OCI-LY3 (cell line): ENCODE data around the gene COL6A3.
"Not testable (repeated sequence)": the region's sequence is repeated elsewhere in the genome, so short reads cannot be mapped to it uniquely, and the experiment has no call there.

Source experiments
- H2AFZ ChIP-seq: fragments of 200-600, 300-600 bp; shearing (Covaris generic); 2 replicates; pipeline ENCODE4 v1.6.0; 2014; ENCODE audit warnings: antibody characterized with exemption, low read depth, low read length
- H3K27ac ChIP-seq: fragments of 200-600, 300-600 bp; sonication (generic); 2 replicates; pipeline ENCODE4 v1.5.1; 2014; ENCODE audit warnings: mild to moderate bottlenecking, low read length, moderate library complexity, mixed read lengths
- H3K27me3 ChIP-seq: fragments of 200-600, 300-600 bp; sonication (generic); 2 replicates; pipeline ENCODE4 v1.6.1; 2014; ENCODE audit warnings: low read depth, low read length, mixed read lengths
- H3K36me3 ChIP-seq: fragments of 200-600, 300-600 bp; sonication (generic); replicated peaks from 2 replicates; pipeline ENCODE3; 2014; ENCODE audit warnings: low read depth, low read length, mixed read lengths
- H3K4me1 ChIP-seq: fragments of 300-600, 200-600 bp; sonication (generic); 2 replicates; pipeline ENCODE4 v1.6.1; 2014; ENCODE audit warnings: low read length, mixed read lengths
- H3K4me2 ChIP-seq: fragments of 200-600, 300-600 bp; sonication (generic); 2 replicates; pipeline ENCODE4 v1.6.1; 2014; ENCODE audit warnings: low read length, mixed read lengths
- H3K4me3 ChIP-seq: fragments of 300-600, 200-600 bp; sonication (generic); 2 replicates; pipeline ENCODE4 v1.5.1; 2014; ENCODE audit warnings: antibody characterized with exemption, mild to moderate bottlenecking, low read length, moderate library complexity
- H3K79me2 ChIP-seq: fragments of 300-600, 200-600 bp; shearing (Covaris generic); 2 replicates; pipeline ENCODE4 v1.6.1; 2014; ENCODE audit warnings: mild to moderate bottlenecking, low read length, mixed read lengths
- H3K9ac ChIP-seq: fragments of 300-600, 200-600 bp; shearing (Covaris generic); 2 replicates; pipeline ENCODE4 v1.6.0; 2014; ENCODE audit warnings: mild to moderate bottlenecking, low read length, moderate library complexity
- H3K9me3 ChIP-seq: fragments of 200-600, 300-600 bp; shearing (Covaris generic); 2 replicates; pipeline ENCODE4 v1.6.1; 2014; ENCODE audit warnings: low read length, mixed read lengths; ENCODE audit not compliant: insufficient read depth
- H4K20me1 ChIP-seq: fragments of 200-600, 300-600 bp; sonication (generic); 2 replicates; pipeline ENCODE4 v1.6.1; 2016; ENCODE audit warnings: low read length, mixed read lengths; ENCODE audit not compliant: insufficient read depth
- CTCF ChIP-seq: fragments of 200-600, 300-600 bp; sonication (generic); IDR thresholded peaks from 2 replicates; pipeline ENCODE4 v1.5.1; 2014; ENCODE audit warnings: antibody characterized with exemption, low read length, low read depth
- EZH2phosphoT487 ChIP-seq: fragments of 200-600 bp; shearing (Covaris generic); IDR thresholded peaks from 2 replicates; pipeline ENCODE4 v1.6.1; 2018; ENCODE audit warnings: antibody characterized with exemption, mixed run types, low read depth

The COL6A3 gene

GRCh38 chr2:237306787-237307170, 107.2 kb downstream of the COL6A3 start:
- Histone ChIP-seq H2AFZ (no peak overlapping the region), H3K27ac (no peak overlapping the region), H3K4me1 (no peaks in the 10 kb centered on the region), H3K27me3 (0 out of 2 replicates have a peak, but pooled peaks cover 5% of the 10 kb centered on the region), H4K20me1 (no peaks in the 10 kb centered on the region), H3K36me3 (no peaks in the 10 kb centered on the region), H3K79me2 (no peaks in the 10 kb centered on the region), H3K9ac (no peak overlapping the region), H3K4me2 (no peak overlapping the region), H3K9me3 (no peaks in the 10 kb centered on the region), H3K4me3 (no peak overlapping the region)
- TF ChIP-seq EZH2phosphoT487, result no peak
- TF ChIP-seq CTCF, result no peak

- H4K20me1 ChIP-seq, result no peaks in the 10 kb centered on the region
- 0 out of 2 replicates have a peak, but pooled peaks cover 5% of the 10 kb centered on the region for H3K27me3 ChIP-seq
- no peak overlapping the region for H3K9ac ChIP-seq
- H3K4me1 ChIP-seq, result no peaks in the 10 kb centered on the region
- no peaks in the 10 kb centered on the region for H3K9me3 ChIP-seq
- TF ChIP-seq CTCF (no peak), EZH2phosphoT487 (no peak)
- no peak overlapping the region for H2AFZ ChIP-seq
- H3K4me3 ChIP-seq, result no peak overlapping the region
- H3K79me2 ChIP-seq, result no peaks in the 10 kb centered on the region
- H3K36me3 ChIP-seq, result no peaks in the 10 kb centered on the region
- H3K27ac ChIP-seq, result no peak overlapping the region
- H3K4me2 ChIP-seq, result no peak overlapping the region
Measured at GRCh38 chr2:237306083-237306786, 107.7 kb downstream of the COL6A3 start.

- Histone ChIP-seq H3K79me2 (no peaks in the 10 kb centered on the region), H4K20me1 (no peaks in the 10 kb centered on the region), H3K9me3 (no peaks in the 10 kb centered on the region), H3K27ac (no peak overlapping the region), H2AFZ (no peak overlapping the region), H3K4me2 (no peak overlapping the region), H3K4me1 (no peaks in the 10 kb centered on the region), H3K4me3 (no peak overlapping the region), H3K36me3 (no peaks in the 10 kb centered on the region), H3K9ac (no peak overlapping the region), H3K27me3 (0 out of 2 replicates have a peak, but pooled peaks cover 5% of the 10 kb centered on the region)
- TF ChIP-seq EZH2phosphoT487 (no peak), CTCF (no peak)
Measured at GRCh38 chr2:237305579-237305978, 108.4 kb downstream of the COL6A3 start.

GRCh38 chr2:237304763-237305514, 109.0 kb downstream of the COL6A3 start:
- Histone ChIP-seq H2AFZ (no peak overlapping the region), H3K9me3 (no peaks in the 10 kb centered on the region), H4K20me1 (no peaks in the 10 kb centered on the region), H3K27ac (no peak overlapping the region), H3K36me3 (no peaks in the 10 kb centered on the region), H3K9ac (no peak overlapping the region), H3K4me1 (no peaks in the 10 kb centered on the region), H3K4me2 (no peak overlapping the region), H3K27me3 (0 out of 2 replicates have a peak, but pooled peaks cover 5% of the 10 kb centered on the region), H3K79me2 (no peaks in the 10 kb centered on the region), H3K4me3 (no peak overlapping the region)
- TF ChIP-seq CTCF (no peak), EZH2phosphoT487 (no peak)

GRCh38 chr2:237303244-237303643, 110.7 kb downstream of the COL6A3 start:
- not testable (repeated sequence) for H3K9ac ChIP-seq, H3K4me1 ChIP-seq, H3K27ac ChIP-seq, H3K27me3 ChIP-seq, H4K20me1 ChIP-seq, H3K36me3 ChIP-seq, H3K4me3 ChIP-seq, H2AFZ ChIP-seq, H3K9me3 ChIP-seq, H3K79me2 ChIP-seq, H3K4me2 ChIP-seq
